Fibroblast of lung (primary cell): ENCODE results near the gene SEZ6L. TPM values are rescaled to one million over a fixed set of nuclear protein-coding genes. Genes with fewer than 3 reads are reported as not detected.

Source experiments
- DNase-seq, 2 donors: peaks; one replicate each; pipeline versions ENCODE4 v3.0.0 to v3.0.0-alpha.2; 2010; ENCODE audit warnings: low read depth in 2 of 2
- H2AFZ ChIP-seq: 2 replicates; pipeline ENCODE4 v1.5.1; 2012; ENCODE audit warnings: low read length, control low read depth, inconsistent platforms
- H3K27ac ChIP-seq: 2 replicates; pipeline ENCODE4 v1.5.1; 2011; ENCODE audit warnings: low read length, control low read depth; ENCODE audit not compliant: insufficient read depth
- H3K27me3 ChIP-seq: 2 replicates; pipeline ENCODE4 v1.5.1; 2011; ENCODE audit warnings: mild to moderate bottlenecking, low read length; ENCODE audit not compliant: control insufficient read depth, insufficient read depth
- H3K36me3 ChIP-seq: 2 replicates; pipeline ENCODE4 v1.5.1; 2011; ENCODE audit warnings: low read length; ENCODE audit not compliant: control insufficient read depth, insufficient read depth
- H3K4me1 ChIP-seq: 2 replicates; pipeline ENCODE4 v1.5.1; 2011; ENCODE audit warnings: low read length; ENCODE audit not compliant: control insufficient read depth, insufficient read depth; ENCODE audit errors: extremely low read depth
- H3K4me2 ChIP-seq: 2 replicates; pipeline ENCODE4 v1.5.1; 2011; ENCODE audit warnings: low read length, control low read depth; ENCODE audit not compliant: insufficient read depth; ENCODE audit errors: extremely low read depth
- H3K4me3 ChIP-seq, 4 experiments: fragments of 200-600 bp in 1 of 4; sonication (generic) in 1 of 4; replicated peaks in 1 of 4; 2 replicates each; pipeline ENCODE4 v1.5.1; 2011 to 2016; ENCODE audit warnings: low read length in 4 of 4, low read depth in 3 of 4, mild to moderate bottlenecking in 3 of 4, control low read depth in 2 of 4, inconsistent platforms in 1 of 4, mixed read lengths in 1 of 4; ENCODE audit not compliant: insufficient read depth in 1 of 4; ENCODE audit errors: control extremely low read depth in 1 of 4
- H3K79me2 ChIP-seq: 2 replicates; pipeline ENCODE4 v1.5.1; 2012; ENCODE audit warnings: mild to moderate bottlenecking, low read length, inconsistent platforms; ENCODE audit not compliant: control insufficient read depth, insufficient read depth
- H3K9ac ChIP-seq: 2 replicates; pipeline ENCODE4 v1.5.1; 2011; ENCODE audit warnings: mild to moderate bottlenecking, low read length, control low read depth; ENCODE audit not compliant: insufficient read depth
- H3K9me3 ChIP-seq: 2 replicates; pipeline ENCODE4 v1.5.1; 2012; ENCODE audit warnings: low read depth, low read length; ENCODE audit not compliant: control insufficient read depth, insufficient read depth
- H4K20me1 ChIP-seq: 2 replicates; pipeline ENCODE4 v1.5.1; 2011; ENCODE audit warnings: low read length; ENCODE audit not compliant: control insufficient read depth, insufficient read depth; ENCODE audit errors: extremely low read depth
- EZH2 ChIP-seq: IDR thresholded peaks from 2 replicates; pipeline ENCODE4 v1.5.1; 2012; ENCODE audit warnings: low read length, control low read depth, mild to moderate bottlenecking; ENCODE audit errors: missing control alignments
- polyA plus RNA-seq, 2 donors: library from polyadenylated mRNA; depleted of rRNA in 1 of 2; stranded (reverse) in 1 of 2; unstranded in 1 of 2; fragments of >200 nt; gene quantifications; 2 replicates each; pipeline ENCODE4 v1.2.1, GENCODE V29; 2011 to 2012; ENCODE audit warnings: missing spikeins in 1 of 2
- total RNA-seq: library from RNA; depleted of rRNA; stranded (reverse); fragments of >200 nt; gene quantifications from 2 replicates; pipeline ENCODE4 v1.2.1, GENCODE V29; 2014
- TF ChIP-seq, protein P1 (sequence below), 2 donors: IDR thresholded peaks in 1 of 2; conservative IDR thresholded peaks in 1 of 2; 1 replicate in 1 of 2; 2 replicates in 1 of 2; pipeline ENCODE4 v1.5.1; 2011 to 2012; ENCODE audit warnings: low read length in 2 of 2, control low read depth in 1 of 2, inconsistent platforms in 1 of 2, low read depth in 1 of 2, mild to moderate bottlenecking in 1 of 2

The SEZ6L gene
- total and polyA plus RNA-seq, 2 donors (not counting 1 experiment from before 2014, with no cell fraction given) = not detected

- Histone ChIP-seq H3K36me3 (no peaks in the 10 kb centered on the region), H4K20me1 (no peaks in the 10 kb centered on the region), H2AFZ (no peak overlapping the region), H3K4me1 (no peaks in the 10 kb centered on the region), H3K79me2 (no peaks in the 10 kb centered on the region), H3K9ac (no peak overlapping the region), H3K9me3 (no peaks in the 10 kb centered on the region), H3K4me3 (no peak overlapping the region), H3K27ac (no peak overlapping the region), H3K27me3 (no peaks in the 10 kb centered on the region), H3K4me2 (no peak overlapping the region)
- no peak for TF ChIP-seq EZH2
- DNase-seq = no peak
Observed at GRCh38 chr22:26314171-26314570, 144.9 kb downstream of the SEZ6L start.

DNA sequence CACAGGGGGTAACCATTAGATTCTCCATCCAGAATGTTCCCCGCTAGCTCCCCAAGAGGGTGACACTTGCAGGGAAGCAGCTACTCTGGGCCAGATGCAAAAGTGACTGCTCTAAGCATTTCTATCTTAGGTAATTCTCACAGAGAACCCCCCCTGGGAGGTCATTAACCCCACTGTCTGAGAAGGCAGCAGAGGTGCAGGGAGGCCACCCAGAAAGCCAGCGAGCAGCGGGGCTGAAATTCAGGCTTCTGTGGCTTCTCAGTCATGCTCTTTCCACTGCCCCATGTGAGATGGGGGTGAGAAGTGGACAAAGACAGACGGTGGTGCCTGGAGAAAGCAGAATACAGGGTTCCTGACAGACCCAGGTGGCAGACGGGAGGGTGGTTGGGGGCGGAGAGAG is 145.4 kb downstream of the SEZ6L start:
- no peak overlapping the region for H3K4me3 ChIP-seq
- H3K4me1 ChIP-seq = no peaks in the 10 kb centered on the region
- no peaks in the 10 kb centered on the region for H3K27me3 ChIP-seq
- no peaks in the 10 kb centered on the region for H3K9me3 ChIP-seq
- H3K36me3 ChIP-seq = no peaks in the 10 kb centered on the region
- no peak for DNase-seq
- H4K20me1 ChIP-seq = no peaks in the 10 kb centered on the region
- H3K4me2 ChIP-seq = no peak overlapping the region
- H3K27ac ChIP-seq = no peak overlapping the region
- H3K9ac ChIP-seq = no peak overlapping the region
- no peaks in the 10 kb centered on the region for H3K79me2 ChIP-seq
- H2AFZ ChIP-seq = no peak overlapping the region
- TF ChIP-seq EZH2 = no peak
- TF ChIP-seq, protein P1, sequence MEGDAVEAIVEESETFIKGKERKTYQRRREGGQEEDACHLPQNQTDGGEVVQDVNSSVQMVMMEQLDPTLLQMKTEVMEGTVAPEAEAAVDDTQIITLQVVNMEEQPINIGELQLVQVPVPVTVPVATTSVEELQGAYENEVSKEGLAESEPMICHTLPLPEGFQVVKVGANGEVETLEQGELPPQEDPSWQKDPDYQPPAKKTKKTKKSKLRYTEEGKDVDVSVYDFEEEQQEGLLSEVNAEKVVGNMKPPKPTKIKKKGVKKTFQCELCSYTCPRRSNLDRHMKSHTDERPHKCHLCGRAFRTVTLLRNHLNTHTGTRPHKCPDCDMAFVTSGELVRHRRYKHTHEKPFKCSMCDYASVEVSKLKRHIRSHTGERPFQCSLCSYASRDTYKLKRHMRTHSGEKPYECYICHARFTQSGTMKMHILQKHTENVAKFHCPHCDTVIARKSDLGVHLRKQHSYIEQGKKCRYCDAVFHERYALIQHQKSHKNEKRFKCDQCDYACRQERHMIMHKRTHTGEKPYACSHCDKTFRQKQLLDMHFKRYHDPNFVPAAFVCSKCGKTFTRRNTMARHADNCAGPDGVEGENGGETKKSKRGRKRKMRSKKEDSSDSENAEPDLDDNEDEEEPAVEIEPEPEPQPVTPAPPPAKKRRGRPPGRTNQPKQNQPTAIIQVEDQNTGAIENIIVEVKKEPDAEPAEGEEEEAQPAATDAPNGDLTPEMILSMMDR (conservative IDR thresholded peaks at IDR 0.05 in 1 of 2, IDR thresholded peaks at IDR 0.05 in 1 of 2; ENCODE audit: low read depth in 1 of 2, low read length in 2 of 2) = no peak

DNA sequence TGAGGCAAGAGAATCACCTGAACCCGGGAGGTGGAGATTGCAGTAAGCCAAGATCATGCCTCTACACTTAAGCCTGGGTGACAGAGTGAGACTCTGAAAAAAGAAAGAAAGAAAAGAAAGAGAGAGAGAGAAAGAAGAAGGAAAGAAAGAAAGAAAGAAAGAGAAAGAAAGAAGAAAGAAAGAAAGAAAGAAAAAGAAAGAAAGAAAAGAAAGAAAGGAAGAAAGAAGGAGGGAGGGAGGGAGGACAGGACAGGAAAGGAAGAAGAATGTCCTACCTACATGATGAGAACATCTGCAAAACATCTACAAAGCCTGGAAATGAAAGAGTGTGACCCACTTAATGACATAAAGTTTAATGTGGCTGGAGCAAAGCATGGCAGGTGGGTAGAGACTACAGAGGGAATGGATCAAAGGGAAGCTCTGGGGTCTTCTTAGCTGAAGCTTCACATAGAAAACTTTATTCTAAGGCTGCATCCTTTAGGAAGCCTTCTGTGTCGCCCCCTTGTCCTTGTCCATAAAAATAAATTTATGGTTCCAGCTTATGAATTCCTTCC is 147.5 kb downstream of the SEZ6L start:
- no peak overlapping the region for H3K4me2 ChIP-seq
- no peak overlapping the region for H3K9ac ChIP-seq
- TF ChIP-seq, protein P1 (conservative IDR thresholded peaks at IDR 0.05 in 1 of 2, IDR thresholded peaks at IDR 0.05 in 1 of 2; ENCODE audit: low read depth in 1 of 2, low read length in 2 of 2) = no peak
- TF ChIP-seq EZH2 = no peak
- no peaks in the 10 kb centered on the region for H3K4me1 ChIP-seq
- H3K36me3 ChIP-seq = no peaks in the 10 kb centered on the region
- H3K4me3 ChIP-seq = no peak overlapping the region
- no peak for DNase-seq
- no peaks in the 10 kb centered on the region for H4K20me1 ChIP-seq
- H3K79me2 ChIP-seq = no peaks in the 10 kb centered on the region
- H3K9me3 ChIP-seq = no peaks in the 10 kb centered on the region
- H3K27ac ChIP-seq = no peak overlapping the region
- no peaks in the 10 kb centered on the region for H3K27me3 ChIP-seq
- no peak overlapping the region for H2AFZ ChIP-seq
